ENCODE measurements around the gene SHKBP1.

GRCh38 chr19:40620161-40620485 is 43.5 kb downstream of the SHKBP1 start:
- TF ChIP-seq, protein P1, sequence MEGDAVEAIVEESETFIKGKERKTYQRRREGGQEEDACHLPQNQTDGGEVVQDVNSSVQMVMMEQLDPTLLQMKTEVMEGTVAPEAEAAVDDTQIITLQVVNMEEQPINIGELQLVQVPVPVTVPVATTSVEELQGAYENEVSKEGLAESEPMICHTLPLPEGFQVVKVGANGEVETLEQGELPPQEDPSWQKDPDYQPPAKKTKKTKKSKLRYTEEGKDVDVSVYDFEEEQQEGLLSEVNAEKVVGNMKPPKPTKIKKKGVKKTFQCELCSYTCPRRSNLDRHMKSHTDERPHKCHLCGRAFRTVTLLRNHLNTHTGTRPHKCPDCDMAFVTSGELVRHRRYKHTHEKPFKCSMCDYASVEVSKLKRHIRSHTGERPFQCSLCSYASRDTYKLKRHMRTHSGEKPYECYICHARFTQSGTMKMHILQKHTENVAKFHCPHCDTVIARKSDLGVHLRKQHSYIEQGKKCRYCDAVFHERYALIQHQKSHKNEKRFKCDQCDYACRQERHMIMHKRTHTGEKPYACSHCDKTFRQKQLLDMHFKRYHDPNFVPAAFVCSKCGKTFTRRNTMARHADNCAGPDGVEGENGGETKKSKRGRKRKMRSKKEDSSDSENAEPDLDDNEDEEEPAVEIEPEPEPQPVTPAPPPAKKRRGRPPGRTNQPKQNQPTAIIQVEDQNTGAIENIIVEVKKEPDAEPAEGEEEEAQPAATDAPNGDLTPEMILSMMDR (conservative IDR thresholded peaks at IDR 0.05; ENCODE audit: low read depth, low read length) = no peak
- no peak for TF ChIP-seq EZH2phosphoT487 (IDR thresholded peaks at IDR 0.05; ENCODE audit: borderline replicate concordance, low read length)

All from PC-3 (cell line).